MV-4-11 (cell line): Measurements from ENCODE around the gene DCAF8.

Experiments
- DNase-seq: peaks from one replicate; lab custom pipeline; 2025; lab: John Stamatoyannopoulos, UW

Gene DCAF8

DNA sequence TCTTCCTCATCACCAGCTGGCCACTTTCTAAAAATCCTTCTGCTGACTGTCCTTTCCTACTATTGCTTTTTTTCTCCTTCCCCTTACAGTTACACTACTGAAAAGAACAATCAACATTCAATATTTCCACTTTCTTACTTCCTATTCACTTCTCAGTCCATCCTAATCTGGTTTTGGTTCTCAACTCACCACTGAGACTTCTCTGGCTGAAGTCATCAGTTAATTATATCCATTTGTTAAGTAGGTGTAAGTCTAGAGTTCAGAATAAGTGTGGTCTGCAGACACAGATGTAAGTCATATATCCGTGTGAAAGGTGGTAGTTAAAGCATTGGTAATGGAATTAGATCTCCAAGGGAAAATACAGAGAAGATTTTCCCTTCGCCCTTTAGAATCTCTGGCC lies 35.7 kb downstream of the DCAF8 start:
- DNase-seq: no peak

DNA sequence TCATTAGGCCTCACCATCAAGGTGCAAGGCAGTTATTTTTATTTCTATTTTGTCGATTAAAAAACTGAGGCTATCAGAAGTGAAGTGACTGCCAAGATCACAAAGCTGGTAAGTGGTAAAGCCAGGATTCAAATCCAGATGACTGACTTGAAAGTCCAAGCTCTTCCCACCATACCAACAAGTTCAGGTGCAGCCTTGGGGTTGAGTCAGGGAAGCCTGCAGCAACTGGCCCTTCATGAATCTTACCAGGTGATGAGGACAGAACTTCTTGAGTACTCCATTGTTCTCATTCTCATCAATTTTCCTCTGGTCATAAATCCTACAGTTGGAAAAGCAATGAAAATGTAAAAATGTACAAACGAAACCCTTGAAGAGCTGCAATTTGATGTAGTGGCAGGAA lies 37.0 kb downstream of the DCAF8 start:
- DNase-seq: no peak

DNA sequence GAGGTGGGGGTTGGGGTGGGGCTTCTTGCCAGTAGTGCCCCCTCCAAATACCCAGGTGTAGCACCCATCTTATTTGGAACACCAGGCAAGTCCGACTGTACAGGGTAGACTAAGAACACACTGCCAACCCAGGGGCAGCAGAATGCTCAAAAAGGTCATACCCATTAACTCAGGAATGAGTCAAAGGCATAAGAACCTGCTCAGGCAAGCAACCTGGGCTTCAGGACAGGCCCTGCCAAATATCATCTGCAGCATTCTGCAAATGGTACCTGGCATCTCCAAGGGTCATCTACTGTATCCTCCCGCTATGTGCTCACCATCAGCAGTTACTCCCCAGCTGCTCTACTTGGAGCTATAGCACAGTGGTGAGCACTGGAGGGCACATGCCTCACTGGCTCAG lies 37.7 kb downstream of the DCAF8 start:
- DNase-seq: no peak

DNA sequence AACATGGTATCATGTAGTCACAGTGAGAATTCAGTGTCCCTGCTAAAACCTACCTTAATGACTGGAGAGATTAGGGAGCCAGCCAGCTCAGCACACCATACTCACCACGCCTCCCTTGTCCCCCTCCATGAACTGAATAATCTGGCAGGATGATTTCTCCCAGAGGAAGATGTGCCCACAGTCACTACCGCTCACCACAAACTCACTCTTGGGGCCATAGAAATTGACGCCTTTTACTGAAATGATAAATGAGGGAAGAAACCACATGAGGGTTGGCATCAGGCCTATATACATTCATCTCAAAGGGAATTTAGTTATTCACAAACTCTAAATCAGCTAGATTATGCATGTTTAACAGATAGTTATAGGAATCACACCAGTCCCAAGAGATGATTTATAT lies 39.8 kb downstream of the DCAF8 start:
- DNase-seq: no peak

DNA sequence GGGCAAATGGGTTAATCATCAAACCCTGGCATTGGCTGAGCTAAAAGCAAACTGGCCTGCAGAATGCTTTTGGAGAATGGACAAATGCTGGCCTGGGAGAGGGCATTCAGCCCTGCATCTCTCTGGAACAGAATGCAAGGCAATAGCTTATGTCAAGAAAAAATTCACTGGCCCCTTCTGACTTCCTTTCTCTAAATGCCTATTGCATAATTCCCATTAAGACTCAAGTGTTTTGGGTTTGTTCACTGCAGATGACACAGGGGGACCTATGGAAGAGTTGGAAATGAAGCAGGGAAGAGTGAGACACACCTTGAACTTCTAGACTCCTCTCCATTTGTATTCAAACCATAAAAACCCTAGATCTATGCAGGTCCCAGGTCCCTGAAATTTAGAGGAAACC lies 41.3 kb downstream of the DCAF8 start:
- peak; percentile 28 for DNase-seq

DNA sequence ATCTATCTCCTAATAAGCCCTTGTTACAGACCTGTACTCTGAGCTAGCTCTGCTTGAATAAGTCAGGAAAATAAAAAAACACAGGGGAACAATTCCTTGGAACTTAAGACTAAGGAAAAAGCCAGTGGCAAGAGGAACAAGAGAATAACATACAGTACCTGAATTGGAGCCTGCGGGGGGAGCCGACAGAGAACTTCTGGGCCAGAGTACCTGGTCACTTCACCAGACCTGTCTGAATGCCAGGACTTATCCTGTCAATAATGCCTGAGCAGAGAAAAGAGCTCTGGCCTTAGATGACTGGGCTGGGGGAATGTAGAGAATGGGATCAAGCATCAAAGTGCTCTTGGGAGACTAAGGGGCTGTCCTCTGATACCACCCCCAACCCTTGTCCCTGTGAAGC lies 42.0 kb downstream of the DCAF8 start:
- no peak for DNase-seq

DNA sequence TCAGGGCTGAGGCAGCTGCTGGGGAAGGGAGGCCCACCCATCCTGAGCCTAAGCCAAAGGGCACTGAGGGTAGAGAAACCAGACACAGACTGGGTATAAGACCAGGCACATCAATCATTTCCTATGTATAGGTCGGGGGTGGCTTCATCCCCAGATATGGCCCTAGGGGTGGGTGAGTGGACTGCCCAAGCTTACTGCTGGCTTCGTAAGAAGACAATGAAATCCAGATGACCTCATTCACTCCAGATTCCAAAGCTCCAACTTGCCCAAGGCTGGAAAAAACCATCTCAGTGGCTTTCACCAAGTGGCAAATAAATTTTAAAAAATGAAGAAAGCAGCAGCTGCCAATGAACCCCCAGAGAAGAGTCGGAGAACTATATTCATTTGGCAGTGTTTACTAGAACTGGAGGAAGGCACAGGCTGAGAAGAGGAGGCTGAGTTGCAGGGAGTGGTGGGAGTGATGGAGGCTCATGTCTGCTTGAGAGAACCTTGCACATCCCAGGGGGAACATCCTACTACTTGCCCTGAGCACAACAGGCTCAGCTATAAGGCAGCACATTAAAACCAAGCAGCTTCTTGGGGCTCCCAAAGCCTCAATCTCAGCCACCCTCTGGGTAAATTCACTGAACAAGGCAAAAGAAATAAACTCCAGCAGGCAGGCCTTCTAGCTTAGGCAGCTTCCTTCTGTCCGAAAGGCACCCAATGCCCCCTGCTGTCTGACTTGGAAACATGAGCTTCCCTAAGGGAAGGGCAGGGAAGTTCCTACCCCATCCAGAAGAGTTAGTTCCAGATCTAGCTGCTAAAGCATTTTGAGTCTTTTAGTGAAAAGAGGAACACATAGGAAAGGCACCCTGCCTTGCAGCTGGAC lies 43.1 kb downstream of the DCAF8 start:
- no peak for DNase-seq

DNA sequence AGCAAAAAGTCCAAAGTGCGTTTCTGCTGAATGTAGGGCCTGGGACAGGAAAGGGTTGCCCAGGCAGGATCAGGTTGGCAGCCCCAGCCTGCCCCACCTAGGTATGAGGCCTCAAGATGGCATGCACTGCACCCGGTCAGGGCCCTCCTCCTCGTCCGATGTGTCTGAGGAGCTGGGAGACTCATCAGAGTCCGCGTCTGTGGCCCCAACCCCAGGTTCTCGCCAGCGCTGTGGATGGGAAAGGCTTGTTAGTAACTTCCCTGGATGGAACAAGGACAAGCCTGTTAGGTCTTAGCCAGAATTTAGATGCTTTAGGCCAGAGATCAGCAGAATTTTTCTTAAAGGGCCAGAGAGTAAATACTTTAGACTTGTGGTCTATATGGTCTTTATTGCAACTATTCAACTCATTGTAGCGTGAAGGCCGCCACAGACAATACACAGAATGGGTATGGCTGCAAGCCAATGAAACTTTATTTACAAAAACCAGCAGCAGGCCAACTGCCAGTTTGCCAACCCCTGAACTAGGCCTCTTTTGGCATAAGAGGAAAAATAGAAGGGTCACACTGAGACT lies 44.8 kb downstream of the DCAF8 start:
- DNase-seq: no peak

DNA sequence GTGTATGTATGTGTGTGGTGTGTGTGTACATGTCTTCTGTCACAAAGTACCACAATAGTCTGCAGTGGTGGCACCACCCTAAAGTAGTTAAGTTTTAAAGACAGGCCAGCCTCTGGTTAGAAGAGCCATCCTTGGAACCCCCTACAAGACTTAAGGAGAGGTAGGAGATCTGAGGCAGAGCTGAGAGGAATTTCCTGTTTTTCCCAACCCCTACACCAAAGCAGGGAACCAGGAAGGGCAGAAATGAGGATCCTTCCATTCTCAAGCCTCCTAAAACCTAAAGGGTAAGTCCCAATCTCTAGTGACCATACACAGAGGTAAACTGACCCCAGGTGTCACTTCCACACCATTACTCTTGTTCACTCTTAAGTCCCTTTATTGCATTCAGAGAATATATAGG lies 46.0 kb downstream of the DCAF8 start:
- no peak for DNase-seq

DNA sequence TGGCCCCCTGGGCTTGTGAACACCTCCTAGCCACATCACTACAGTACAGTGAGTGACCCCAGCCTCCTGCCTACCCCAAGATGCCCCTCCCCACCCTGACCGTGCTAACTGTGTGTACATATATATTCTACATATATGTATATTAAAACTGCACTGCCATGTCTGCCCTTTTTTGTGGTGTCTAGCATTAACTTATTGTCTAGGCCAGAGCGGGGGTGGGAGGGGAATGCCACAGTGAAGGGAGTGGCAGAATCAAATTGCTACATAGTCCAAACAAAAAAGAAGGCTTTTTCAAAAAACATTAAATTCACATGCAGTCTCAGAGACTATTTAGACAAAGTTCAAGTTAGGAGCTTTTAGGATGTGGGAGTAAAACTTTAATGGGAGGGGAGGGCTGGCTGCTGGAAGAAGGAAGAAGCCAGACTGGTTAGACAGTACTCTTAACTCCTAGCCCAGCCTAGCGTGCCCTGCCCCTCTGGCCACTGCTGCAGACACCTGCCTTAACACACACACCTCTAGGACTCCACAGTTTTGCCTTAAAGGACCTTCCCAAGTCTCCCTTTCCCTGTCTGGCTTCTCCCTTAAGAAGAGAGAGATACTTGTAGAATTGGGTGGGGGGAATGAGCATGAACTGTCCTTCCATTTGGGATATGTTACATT lies 47.7 kb downstream of the DCAF8 start:
- DNase-seq: no peak

DNA sequence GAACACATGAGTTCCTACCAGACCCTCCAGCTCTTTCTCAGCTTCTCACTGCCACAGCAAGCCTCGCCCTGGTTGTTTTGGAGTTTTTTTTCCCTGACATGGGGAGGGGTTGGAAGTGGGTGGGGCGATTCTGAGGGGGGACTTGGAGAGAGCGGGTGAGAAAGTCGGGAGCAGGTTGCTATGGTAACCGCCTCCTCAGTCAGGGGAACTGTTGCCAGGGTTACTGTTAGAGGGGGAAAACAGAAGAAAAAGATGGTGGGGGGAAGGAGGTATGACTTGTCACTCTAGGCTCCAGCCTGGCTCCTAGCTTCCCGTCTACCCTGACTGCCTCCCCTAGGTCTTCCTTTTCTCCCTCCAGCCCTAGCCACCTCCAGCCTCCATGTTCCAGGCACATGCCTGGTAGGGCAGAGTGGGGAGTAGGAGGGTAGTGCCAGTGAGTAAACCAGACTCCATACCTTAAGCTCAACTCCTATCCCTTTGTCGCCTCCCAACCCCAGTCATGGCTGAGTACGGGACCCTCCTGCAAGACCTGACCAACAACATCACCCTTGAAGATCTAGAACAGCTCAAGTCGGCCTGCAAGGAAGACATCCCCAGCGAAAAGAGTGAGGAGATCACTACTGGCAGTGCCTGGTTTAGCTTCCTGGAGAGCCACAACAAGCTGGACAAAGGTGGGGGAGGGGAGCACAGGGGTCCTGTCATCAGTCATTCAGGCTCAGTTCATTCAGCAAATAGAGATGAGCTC lies 51.1 kb downstream of the DCAF8 start:
- DNase-seq: no peak

DNA sequence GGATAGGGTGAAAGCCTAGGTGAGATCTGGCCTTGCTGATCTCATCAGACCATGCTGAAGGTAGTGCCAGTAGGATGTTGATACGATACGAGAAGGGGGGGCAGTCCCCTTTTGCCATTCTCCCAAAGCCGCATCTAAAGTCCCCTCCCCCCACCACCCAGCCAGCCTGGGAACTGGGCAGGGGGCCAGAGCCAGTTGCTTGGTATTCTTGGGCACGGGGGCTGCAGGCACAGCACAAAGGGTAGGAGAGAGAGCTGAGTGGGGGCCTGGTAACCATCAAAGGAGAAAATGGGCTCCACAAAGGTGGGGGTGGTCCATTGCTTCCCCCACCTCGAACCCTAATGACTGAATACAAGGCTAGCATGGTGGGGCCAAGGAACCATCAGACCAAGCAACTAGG lies 51.8 kb downstream of the DCAF8 start:
- no peak for DNase-seq

DNA sequence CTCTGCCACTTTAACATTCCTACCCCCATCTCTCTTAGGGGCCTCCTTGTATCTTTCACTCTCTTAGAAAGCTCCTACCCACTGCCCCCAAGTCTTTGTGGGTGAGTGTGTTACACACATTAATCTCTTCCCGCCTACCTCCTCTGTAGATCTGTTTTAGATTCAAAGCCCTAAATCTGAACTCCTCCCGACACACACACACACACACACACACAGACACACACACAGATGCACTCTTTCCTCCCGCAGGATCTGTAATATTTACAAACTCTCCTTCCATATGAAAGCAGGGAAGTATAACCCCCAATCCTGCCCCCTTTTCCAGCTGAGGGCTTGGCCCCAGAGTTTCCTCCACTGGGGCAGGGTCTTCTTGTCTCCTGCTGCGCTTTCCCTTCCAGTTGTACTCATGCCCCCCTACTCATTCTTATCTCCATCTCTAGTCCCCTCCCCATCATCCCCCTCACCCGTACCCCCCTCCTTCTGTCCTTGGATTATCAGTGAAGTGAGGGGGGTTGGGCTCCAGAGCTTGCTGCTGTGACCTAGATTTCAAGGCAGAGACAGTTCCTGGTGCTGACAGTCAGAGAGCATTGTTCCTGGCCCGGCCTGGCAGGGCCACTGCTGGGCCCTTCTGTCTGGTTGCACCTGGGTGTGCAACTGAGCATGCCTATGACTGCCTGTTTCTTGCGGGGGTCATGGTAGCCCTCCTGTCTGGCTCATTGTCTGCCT lies 52.9 kb downstream of the DCAF8 start:
- DNase-seq: no peak

DNA sequence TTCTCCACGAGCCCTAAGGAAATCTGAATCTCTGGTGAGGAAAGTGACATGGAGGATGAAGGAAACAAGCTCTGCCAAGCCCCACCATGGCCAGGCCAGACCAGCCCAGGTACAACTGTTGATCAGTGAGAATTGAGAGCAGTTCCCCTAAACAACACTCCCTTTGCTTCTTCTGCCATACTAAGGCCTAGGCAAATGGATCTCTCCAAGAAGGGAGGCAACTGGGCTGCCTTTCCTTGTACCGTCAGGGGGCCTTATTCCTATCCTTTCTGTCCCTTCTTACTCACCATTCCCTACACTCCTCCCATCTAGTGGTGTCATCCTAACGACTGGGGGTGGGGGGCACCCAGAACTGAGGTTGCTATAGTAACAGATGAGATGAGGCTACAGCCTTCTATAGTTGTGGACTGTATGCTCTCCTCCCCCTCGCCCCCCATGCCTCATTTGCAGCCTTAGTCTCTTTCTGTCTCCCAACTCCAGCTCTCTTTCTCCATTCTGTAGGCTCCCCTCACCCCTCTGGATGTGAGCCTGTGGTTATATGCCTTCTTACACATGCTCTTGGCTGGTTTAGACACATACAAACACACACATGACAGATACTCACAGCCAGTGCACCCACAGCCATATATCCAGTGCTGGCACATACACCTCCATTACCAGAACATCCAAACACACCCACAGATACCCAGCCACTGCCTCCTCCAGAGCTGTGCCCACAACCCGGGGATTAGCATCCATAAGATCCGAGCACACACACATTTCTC lies 53.6 kb downstream of the DCAF8 start:
- DNase-seq: no peak

DNA sequence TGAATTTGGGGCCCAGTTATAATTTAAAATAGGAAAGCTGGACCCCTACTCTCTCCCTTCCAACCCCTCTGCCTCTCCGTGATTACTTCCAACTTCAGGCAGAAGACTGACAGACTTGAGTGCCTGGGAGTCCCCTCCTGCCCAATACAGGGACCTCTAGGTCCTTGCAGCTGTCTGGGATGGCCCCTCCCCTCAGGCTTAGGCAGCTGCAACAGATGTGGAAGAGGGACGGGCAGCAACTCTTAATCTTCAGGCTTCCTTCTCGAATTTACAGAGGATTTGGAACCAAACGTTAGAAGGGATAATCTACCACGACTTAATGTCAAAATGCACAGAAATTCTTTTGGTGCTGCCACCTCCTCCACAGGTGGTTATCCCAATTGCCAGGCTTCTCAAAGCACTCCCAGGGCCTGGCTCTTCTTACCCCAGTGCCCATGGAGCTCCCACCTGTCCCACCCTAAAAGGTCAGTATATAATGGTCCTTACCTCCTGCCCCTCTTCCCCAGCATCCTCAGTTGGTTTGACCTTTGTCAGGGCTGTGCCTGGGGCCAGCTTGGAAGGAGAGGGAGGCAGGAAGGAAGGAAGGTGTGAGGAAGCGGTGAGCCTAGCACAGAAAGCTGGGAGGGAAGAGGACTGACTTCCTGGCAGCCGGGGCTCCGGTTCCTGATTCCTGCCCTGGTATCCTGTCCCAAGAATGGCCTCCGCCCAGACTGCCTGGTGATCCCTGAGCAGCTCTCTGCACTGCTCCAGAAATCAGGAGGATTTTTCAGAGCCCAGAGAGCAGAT lies 54.4 kb downstream of the DCAF8 start:
- DNase-seq: no peak

DNA sequence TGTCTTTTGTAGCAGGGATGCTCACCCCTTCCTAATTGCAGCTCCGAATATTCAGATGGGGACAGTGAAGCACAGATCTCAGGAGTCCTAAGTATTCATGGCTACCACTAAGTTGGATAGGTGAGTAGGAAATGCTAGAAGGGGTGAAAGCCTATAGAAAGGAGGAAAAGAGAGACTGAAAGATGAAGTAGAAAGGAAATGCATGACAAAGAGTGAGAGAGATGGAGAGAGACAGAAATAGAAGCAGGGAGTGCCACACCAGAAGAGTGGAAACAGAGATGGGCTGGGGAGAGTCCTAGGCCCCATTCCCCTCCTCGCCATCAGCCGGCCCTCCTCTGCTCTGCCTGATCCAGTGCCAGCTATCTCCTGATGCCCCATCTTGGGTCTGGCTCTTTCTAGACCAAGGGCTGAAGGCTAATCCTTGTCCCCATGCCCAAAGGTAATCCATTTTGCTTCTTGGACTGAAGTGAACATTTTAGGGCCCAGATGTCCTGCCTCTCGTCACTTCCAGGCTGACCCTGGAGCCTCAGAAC lies 55.2 kb downstream of the DCAF8 start:
- DNase-seq: no peak

DNA sequence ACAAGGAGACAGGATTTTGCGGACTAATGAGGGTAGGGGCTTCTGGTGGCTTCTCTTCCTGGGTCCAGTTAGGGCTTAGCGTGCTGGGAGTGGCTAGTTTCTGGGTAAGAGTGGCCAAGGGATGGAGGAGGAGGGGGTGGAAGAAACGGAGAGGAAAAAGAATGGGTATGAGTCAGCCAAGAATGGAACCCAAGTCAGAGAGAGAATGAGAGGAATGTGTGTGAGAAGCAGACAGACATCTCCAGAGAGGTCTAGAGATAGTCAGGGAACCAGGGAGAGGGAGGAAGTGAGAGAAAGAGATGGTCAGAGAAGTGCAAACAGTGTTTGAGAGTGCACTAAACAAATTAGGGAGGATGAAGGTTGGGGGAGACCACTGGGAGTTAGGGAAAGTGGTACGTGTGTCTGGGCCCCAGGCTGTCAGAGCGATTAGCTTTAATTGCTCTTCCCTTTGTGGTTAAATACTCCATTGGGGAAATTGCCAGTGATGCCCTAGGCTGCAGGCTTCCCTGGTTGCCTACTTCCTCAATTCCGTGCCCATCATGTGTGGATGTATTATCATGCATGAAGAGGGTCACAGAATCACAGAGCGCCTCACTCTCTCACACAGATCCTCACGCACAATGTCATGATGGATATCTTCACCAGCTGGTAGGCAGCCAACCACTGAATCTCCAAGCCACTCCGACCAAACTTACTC lies 55.8 kb downstream of the DCAF8 start:
- peak; percentile 66 for DNase-seq

DNA sequence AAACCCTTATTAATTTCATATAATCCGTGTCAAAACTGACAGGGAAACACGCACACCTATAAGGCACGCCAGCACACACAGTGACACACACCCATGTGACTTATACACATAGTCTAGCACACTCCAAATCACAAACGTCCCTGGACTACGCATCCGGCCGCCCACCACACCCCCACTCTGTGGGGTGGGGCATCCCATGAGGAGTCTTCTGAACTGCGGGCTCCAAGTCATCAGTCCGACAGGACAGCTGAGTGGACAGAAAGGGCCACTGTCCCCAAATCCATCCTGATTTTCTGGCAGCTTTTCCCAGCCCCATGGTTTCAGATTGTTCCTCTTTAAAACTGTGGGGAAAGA lies 56.3 kb downstream of the DCAF8 start:
- DNase-seq: no peak

DNA sequence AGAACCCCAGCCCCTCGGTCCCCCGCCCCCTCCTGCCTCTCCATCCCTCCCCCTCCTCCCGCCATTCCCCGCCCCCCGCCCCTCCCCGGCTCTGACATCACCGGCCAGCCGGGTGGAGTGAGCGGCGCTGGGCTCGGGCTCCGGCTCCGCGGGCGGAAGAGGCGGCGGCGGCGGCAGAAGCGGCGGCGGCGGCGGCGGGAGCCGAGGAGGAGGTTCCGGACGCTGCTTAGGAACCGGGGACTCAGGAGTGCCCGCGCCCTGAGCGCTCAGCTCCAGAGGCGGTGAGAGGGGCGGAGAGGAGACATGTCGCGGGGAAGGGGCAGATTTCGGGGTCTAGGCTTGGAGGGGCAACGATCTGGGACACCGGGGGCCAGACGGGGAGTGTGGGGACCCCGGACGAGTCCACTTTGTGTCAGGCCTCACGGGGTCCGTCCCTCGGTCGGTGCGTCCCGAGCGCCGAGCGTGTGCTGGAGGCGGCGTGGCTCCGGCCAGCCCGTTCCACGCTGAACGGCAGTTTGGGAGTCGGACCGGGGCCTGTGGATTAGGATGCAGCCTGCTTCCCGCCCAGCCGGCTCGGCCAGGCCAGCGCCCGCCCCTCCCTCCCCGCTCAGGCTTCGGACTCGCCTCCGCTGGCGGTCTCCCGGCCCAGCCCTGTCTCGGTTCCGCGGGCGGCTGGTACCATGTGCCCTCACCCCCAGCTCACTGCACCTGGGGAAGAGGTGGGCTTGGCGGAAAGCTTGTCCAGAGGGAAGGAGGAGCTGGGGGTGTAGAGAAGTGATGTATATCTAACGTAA lies 56.9 kb downstream of the DCAF8 start, which contains the start of gene PEA15:
Gene PEA15 (plus strand): TSS at position 143 of the 794 bp plus-strand sequence. CDS start 6,161 bp downstream, outside the sequence.
- DNase-seq: peak; percentile 16
